HEK293T (cell line): ENCODE results near the gene TRIM2.

Experiments
- ARNT ChIP-seq: fragments of 450-650 bp; IDR thresholded peaks from 2 replicates; pipeline ENCODE4 v1.6.1; 2017; ENCODE audit warnings: mild to moderate bottlenecking
- BHLHE40 ChIP-seq: fragments of 450-650 bp; IDR thresholded peaks from 2 replicates; pipeline ENCODE4 v1.6.1; 2016; ENCODE audit warnings: mild to moderate bottlenecking, moderate library complexity, borderline replicate concordance
- CTBP1 ChIP-seq: fragments of 450-650 bp; IDR thresholded peaks from 2 replicates; pipeline ENCODE4 v1.6.1; 2016; ENCODE audit warnings: borderline replicate concordance
- FOXA1 ChIP-seq: fragments of 450-650 bp; IDR thresholded peaks from 2 replicates; pipeline ENCODE4 v1.6.1; 2016; ENCODE audit warnings: mild to moderate bottlenecking
- FOXK2 ChIP-seq: fragments of 450-650 bp; IDR thresholded peaks from 2 replicates; pipeline ENCODE4 v1.6.1; 2016; ENCODE audit warnings: mild to moderate bottlenecking
- FOXM1 ChIP-seq: fragments of 450-650 bp; IDR thresholded peaks from 2 replicates; pipeline ENCODE4 v1.6.1; 2017; ENCODE audit warnings: mild to moderate bottlenecking, borderline replicate concordance
- NFRKB ChIP-seq: fragments of 450-650 bp; IDR thresholded peaks from 2 replicates; pipeline ENCODE4 v1.6.1; 2016; ENCODE audit warnings: mild to moderate bottlenecking, moderate library complexity
- SP1 ChIP-seq: fragments of 450-650 bp; IDR thresholded peaks from 2 replicates; pipeline ENCODE4 v1.6.1; 2017
- TARDBP ChIP-seq: fragments of 450-650 bp; IDR thresholded peaks from 2 replicates; pipeline ENCODE4 v1.6.1; 2016
- ZNF384 ChIP-seq: fragments of 450-650 bp; IDR thresholded peaks from 2 replicates; pipeline ENCODE4 v1.6.1; 2016

DNA sequence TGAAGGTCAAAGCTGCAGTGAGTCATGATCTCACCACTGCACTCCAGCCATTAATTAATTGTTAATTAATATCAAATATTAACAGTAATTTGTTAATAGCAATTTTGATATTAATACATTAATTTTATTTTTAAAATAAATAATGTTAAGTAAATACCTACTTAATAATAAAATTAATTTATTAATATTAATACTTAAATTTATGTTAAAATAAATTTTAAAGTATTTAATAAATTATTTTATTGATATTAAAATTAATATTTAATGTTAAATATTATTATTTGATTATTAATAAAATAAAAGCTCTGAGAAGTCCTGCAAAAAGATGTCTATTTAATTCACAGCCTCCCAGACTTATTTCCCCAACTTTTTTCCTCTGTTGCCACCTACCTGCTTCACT lies 25.1 kb upstream of the TRIM2 start:
- TF ChIP-seq SP1, result no peak
- TF ChIP-seq FOXA1, result no peak
- no peak for TF ChIP-seq CTBP1
- no peak for TF ChIP-seq FOXK2
- no peak for TF ChIP-seq TARDBP
- no peak for TF ChIP-seq ARNT
- TF ChIP-seq BHLHE40, result no peak
- TF ChIP-seq NFRKB, result no peak
- no peak for TF ChIP-seq ZNF384
- no peak for TF ChIP-seq FOXM1
